IPS DF 6.9 (cell line): ENCODE data around the gene CHST14.

Source experiments
- DNase-seq: peaks from one replicate; pipeline ENCODE4 v3.0.0-alpha.2; 2013; ENCODE audit warnings: low read depth, low spot score
- H3K27ac ChIP-seq: one replicate; pipeline ENCODE4 v1.5.1; 2013; ENCODE audit warnings: low read length, control low read depth
- H3K27me3 ChIP-seq: 2 replicates; pipeline ENCODE4 v1.6.1; 2013; ENCODE audit warnings: mild to moderate bottlenecking, low read length; ENCODE audit not compliant: control insufficient read depth, insufficient read depth
- H3K36me3 ChIP-seq: 2 replicates; pipeline ENCODE4 v1.6.1; 2013; ENCODE audit warnings: low read length; ENCODE audit not compliant: control insufficient read depth, insufficient read depth
- H3K4me1 ChIP-seq: 2 replicates; pipeline ENCODE4 v1.6.1; 2013; ENCODE audit warnings: low read length; ENCODE audit not compliant: control insufficient read depth, insufficient read depth
- H3K4me3 ChIP-seq: 2 replicates; pipeline ENCODE4 v1.5.1; 2013; ENCODE audit warnings: mild to moderate bottlenecking, low read length
- H3K9me3 ChIP-seq: 2 replicates; pipeline ENCODE4 v1.6.1; 2013; ENCODE audit warnings: low read length, inconsistent platforms; ENCODE audit not compliant: control insufficient read depth, insufficient read depth
- WGBS: extraction: QIAGEN DNeasy Blood & Tissue Kit; methylation state at CpG from one replicate; pipeline ENCODE4 v1.1.7; 2013; ENCODE audit warnings: mixed read lengths, missing lambda C conversion rate; ENCODE audit not compliant: insufficient read length, insufficient coverage; 5-methylcytosine and 5-hydroxymethylcytosine counted together

Gene CHST14

GRCh38 chr15:40435710-40436089, 35.1 kb upstream of the CHST14 start:
- WGBS, result no CpG with 5 or more reads among the region's 15 CpGs
- no peaks in the 10 kb centered on the region for H3K36me3 ChIP-seq
- peaks cover 16% of the 10 kb centered on the region for H3K4me1 ChIP-seq
- no peak overlapping the region for H3K27ac ChIP-seq
- H3K4me3 ChIP-seq, result peak overlapping the region; percentile 55; the same call in 1 of the 2 replicates
- H3K9me3 ChIP-seq, result no peaks in the 10 kb centered on the region
- no peaks in the 10 kb centered on the region; the same call in 1 of the 2 replicates for H3K27me3 ChIP-seq
- DNase-seq, result no peak

- Histone ChIP-seq H3K27me3 (no peaks in the 10 kb centered on the region; the same call in 1 of the 2 replicates), H3K4me3 (peak overlapping the region; percentile 55), H3K9me3 (no peaks in the 10 kb centered on the region), H3K4me1 (peaks cover 16% of the 10 kb centered on the region), H3K36me3 (no peaks in the 10 kb centered on the region; the same call in 1 of the 2 replicates), H3K27ac (no peak overlapping the region)
- WGBS, result no CpG with 5 or more reads among the region's 39 CpGs
- DNase-seq, result no peak
Observed at GRCh38 chr15:40436116-40436891, 34.5 kb upstream of the CHST14 start.

- no peaks in the 10 kb centered on the region for H3K9me3 ChIP-seq
- no peak for DNase-seq
- H3K4me3 ChIP-seq, result peak overlapping the region; percentile 55; the same call in 1 of the 2 replicates
- no CpG with 5 or more reads among the region's 17 CpGs for WGBS
- peaks cover 16% of the 10 kb centered on the region for H3K4me1 ChIP-seq
- no peaks in the 10 kb centered on the region; the same call in 1 of the 2 replicates for H3K27me3 ChIP-seq
- no peaks in the 10 kb centered on the region; the same call in 1 of the 2 replicates for H3K36me3 ChIP-seq
- H3K27ac ChIP-seq, result no peak overlapping the region
Observed at GRCh38 chr15:40436892-40437751, 33.7 kb upstream of the CHST14 start.

GRCh38 chr15:40437752-40438687, 32.8 kb upstream of the CHST14 start:
- no peak for DNase-seq
- Histone ChIP-seq H3K27me3 (no peaks in the 10 kb centered on the region; the same call in 1 of the 2 replicates), H3K4me3 (peak overlapping the region; percentile 55; the same call in 1 of the 2 replicates), H3K36me3 (no peaks in the 10 kb centered on the region; the same call in 1 of the 2 replicates), H3K4me1 (peaks cover 20% of the 10 kb centered on the region), H3K27ac (no peak overlapping the region), H3K9me3 (no peaks in the 10 kb centered on the region)
- no CpG with 5 or more reads among the region's 21 CpGs for WGBS

- no CpG with 5 or more reads among the region's 12 CpGs for WGBS
- Histone ChIP-seq H3K4me3 (no peak overlapping the region), H3K27ac (no peak overlapping the region)
Observed at GRCh38 chr15:40438712-40439111, 32.1 kb upstream of the CHST14 start.

GRCh38 chr15:40439461-40439959, 31.3 kb upstream of the CHST14 start:
- DNase-seq, result no peak
- no peak overlapping the region for H3K27ac ChIP-seq
- WGBS, result no CpG with 5 or more reads among the region's 15 CpGs
- H3K4me1 ChIP-seq, result peaks cover 23% of the 10 kb centered on the region
- H3K9me3 ChIP-seq, result no peaks in the 10 kb centered on the region
- peak overlapping the region; percentile 94 for H3K4me3 ChIP-seq
- no peaks in the 10 kb centered on the region; the same call in 1 of the 2 replicates for H3K27me3 ChIP-seq
- H3K36me3 ChIP-seq, result no peaks in the 10 kb centered on the region; the same call in 1 of the 2 replicates

More at GRCh38 chr15:40438712-40439111, 32.1 kb upstream of the CHST14 start:
- DNase-seq, result no peak
- Histone ChIP-seq H3K27me3 (no peaks in the 10 kb centered on the region; the same call in 1 of the 2 replicates), H3K4me1 (peaks cover 22% of the 10 kb centered on the region), H3K9me3 (no peaks in the 10 kb centered on the region), H3K36me3 (no peaks in the 10 kb centered on the region; the same call in 1 of the 2 replicates)

- no peak overlapping the region for H3K27ac ChIP-seq
- DNase-seq, result no peak
- H3K4me3 ChIP-seq, result peak overlapping the region; percentile 94
- peaks cover 23% of the 10 kb centered on the region for H3K4me1 ChIP-seq
- H3K36me3 ChIP-seq, result no peaks in the 10 kb centered on the region; the same call in 1 of the 2 replicates
- H3K9me3 ChIP-seq, result no peaks in the 10 kb centered on the region
- H3K27me3 ChIP-seq, result no peaks in the 10 kb centered on the region; the same call in 1 of the 2 replicates
- WGBS, result no CpG with 5 or more reads among the region's 35 CpGs
Observed at GRCh38 chr15:40439960-40440742, 30.6 kb upstream of the CHST14 start.

GRCh38 chr15:40440743-40441564, 29.8 kb upstream of the CHST14 start, which contains the start of gene BAHD1:
Gene BAHD1, plus strand, starts transcription at chr15:40440953. Its CDS starts 17,512 bp downstream, at chr15:40458465.
- no peaks in the 10 kb centered on the region; the same call in 1 of the 2 replicates for H3K36me3 ChIP-seq
- DNase-seq, result peak; percentile 91
- H3K27ac ChIP-seq, result no peak within 1 kb of the TSS
- H3K4me3 ChIP-seq, result peak within 1 kb of the TSS; percentile 94
- no peaks in the 10 kb centered on the region for H3K9me3 ChIP-seq
- no CpG with 5 or more reads among the region's 119 CpGs for WGBS
- H3K4me1 ChIP-seq, result peaks cover 20% of the 10 kb centered on the region
- H3K27me3 ChIP-seq, result no peaks in the 10 kb centered on the region
